NK-92 (cell line): ENCODE data around the gene CDC42BPA.
"Not testable (repeated sequence)": the region's sequence is repeated elsewhere in the genome, so short reads cannot be mapped to it uniquely, and the experiment has no call there.

ENCODE experiments used
- DNase-seq: peaks from one replicate; lab custom pipeline; 2025; ENCODE audit not compliant: unreplicated experiment; lab: John Stamatoyannopoulos, UW

Gene CDC42BPA

GRCh38 chr1:227140376-227140775 lies 177.9 kb downstream of the CDC42BPA start:
- DNase-seq, result no peak

GRCh38 chr1:227136210-227136820 lies 182.0 kb downstream of the CDC42BPA start:
- DNase-seq, result no peak

GRCh38 chr1:227134686-227135314 lies 183.5 kb downstream of the CDC42BPA start:
- DNase-seq, result no peak

- DNase-seq, result not testable (repeated sequence)
Measured at GRCh38 chr1:227132695-227133094, 185.6 kb downstream of the CDC42BPA start.

DNA sequence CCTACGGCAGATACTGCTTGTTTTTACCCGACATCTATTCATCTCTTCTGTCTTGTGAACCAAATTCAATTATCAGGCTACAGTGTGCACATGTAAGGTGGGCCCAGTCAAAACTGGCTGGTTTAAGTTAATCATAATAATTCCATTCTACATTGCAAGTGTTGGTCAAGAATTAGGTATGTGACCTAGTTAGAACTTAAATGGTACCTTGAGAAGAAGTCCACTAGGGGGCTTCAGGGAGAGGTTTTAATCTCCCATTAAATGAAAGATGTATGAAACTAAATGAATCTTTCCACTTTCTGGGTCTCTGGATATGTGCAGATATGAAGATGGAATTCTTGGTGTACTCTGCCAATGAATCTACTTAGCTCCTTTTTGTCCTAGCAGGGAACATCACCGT lies 187.1 kb downstream of the CDC42BPA start:
- no peak for DNase-seq

DNA sequence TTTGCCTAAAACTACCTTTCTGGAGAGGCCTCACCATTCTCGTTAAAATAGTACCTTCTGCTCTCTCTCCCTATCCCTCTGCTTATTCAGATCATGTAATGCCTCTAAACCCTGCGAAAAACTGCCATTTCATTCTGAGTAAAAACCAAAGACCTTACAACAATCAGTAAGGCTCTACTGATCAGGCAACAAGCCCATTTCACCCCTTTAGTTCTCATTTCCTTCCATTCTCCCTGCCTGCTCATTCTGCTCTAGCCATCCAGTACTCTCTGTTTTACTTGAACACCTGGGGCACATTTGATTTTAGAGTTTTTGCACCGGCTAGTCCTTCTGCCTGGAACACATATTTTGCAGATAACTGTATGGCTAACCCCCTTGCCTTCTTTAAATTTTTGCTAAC lies 190.4 kb downstream of the CDC42BPA start:
- no peak for DNase-seq

DNA sequence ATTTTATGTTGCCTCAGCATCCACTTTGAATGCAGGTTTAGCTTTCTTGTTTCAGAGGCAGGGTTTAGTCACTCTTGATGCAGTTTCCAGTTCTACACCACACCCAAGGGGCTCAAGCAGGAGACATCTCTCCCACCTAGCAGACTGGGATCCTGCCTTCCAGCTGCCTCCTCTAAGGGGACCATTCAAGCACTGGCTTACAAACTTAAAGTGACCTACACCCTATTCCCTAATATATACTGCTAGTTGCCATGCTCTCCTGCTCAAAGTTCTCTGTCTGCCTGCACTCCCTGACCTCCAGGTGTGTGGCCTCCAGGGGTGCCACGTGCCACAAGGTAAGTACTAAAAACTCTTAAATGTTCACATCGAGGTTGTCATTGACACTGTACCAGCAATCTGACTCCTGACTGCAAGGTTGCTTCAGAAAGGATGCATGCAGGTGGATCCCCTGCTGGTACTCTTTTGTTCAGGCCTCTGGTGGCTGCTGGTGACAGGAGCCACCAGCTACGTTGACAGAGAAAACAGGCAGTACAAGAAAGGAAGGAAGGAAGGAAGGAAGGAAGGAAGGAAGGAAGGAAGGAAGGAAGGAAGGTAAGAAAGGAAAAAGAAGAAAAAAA lies 192.3 kb downstream of the CDC42BPA start:
- no peak for DNase-seq

GRCh38 chr1:227124473-227124872 lies 193.8 kb downstream of the CDC42BPA start:
- DNase-seq, result no peak

- DNase-seq, result no peak
Measured at GRCh38 chr1:227120826-227121225, 197.5 kb downstream of the CDC42BPA start.

GRCh38 chr1:227112538-227112937 lies 205.8 kb downstream of the CDC42BPA start:
- DNase-seq, result no peak

- no peak for DNase-seq
Measured at GRCh38 chr1:227111782-227112181, 206.5 kb downstream of the CDC42BPA start.

GRCh38 chr1:227105291-227105690 lies 213.0 kb downstream of the CDC42BPA start:
- not testable (repeated sequence) for DNase-seq

GRCh38 chr1:227102056-227102455 lies 216.2 kb downstream of the CDC42BPA start:
- no peak for DNase-seq

DNA sequence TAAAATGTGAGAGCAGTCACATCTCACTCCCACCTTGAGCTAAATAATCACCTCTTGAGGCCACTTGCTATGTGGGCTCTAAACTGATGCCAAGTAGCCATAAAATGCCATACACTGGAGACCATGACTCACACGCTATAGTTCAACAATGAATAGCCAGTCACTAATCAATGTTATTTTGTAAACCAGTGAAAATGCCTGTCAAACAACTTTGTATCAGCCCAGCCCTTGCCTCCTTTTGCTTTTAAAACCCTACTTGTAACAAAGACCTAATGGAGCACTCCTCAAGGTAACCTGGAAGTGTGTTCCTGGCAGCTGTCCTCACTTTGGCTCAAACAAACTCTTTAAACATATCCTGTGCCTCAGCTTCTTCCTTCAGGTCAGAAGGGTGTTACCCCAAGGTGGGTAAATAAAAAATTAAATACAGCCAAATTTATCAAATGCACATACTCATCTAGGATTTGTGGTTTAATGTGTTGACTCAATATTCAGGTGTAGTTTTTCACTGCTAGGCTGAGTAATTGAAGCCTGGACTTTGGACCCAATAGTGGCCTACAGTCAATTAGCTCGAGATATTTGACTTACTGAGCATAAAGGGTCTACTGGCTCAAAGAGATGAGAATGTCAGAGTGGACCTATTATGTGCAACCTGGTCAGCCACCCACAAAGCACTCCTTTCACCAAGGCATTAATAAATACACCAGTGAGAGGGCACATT lies 223.9 kb downstream of the CDC42BPA start:
- no peak for DNase-seq

DNA sequence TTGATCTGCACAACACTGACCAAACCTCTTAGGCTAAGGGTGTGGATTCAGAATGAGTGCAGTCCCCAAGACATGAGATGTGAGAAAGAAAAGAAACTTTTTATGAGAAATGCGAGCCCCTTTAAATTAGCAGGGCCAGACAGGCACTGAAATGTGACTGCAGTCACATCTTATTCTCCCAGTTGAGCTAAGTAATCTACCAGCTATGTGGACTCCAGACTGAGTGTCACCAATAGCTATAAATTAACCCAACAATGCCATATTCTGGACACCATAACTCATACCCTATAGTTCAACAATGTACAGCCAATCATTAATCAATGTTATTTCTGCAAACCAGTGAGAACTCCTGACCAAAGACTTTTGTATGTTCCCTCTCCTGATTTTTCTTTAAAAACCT lies 225.0 kb downstream of the CDC42BPA start:
- DNase-seq, result no peak

GRCh38 chr1:227092069-227092468 lies 226.2 kb downstream of the CDC42BPA start:
- DNase-seq, result no peak

DNA sequence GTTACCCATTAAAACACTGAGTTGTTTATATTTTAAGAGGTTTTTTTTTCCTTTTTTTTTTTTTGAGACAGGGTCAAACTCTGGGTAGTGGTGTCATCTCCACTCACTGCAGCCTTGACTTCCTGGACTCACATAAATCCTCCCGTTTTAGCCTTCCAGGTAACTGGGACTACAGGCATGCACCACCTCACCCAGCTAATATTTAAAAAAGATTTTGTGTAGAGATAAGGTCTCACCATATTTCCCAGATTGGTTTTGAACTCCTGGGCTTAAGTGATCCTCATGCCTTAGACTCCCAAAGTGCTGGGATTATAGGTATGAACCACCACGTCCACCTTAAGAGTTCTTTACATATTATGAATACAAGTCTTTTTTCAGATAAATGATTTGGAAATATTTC lies 231.7 kb downstream of the CDC42BPA start:
- DNase-seq, result no peak

- no peak for DNase-seq
Measured at GRCh38 chr1:227082999-227083746, 235.1 kb downstream of the CDC42BPA start.

- no peak for DNase-seq
Measured at GRCh38 chr1:227077783-227078182, 240.5 kb downstream of the CDC42BPA start.

DNA sequence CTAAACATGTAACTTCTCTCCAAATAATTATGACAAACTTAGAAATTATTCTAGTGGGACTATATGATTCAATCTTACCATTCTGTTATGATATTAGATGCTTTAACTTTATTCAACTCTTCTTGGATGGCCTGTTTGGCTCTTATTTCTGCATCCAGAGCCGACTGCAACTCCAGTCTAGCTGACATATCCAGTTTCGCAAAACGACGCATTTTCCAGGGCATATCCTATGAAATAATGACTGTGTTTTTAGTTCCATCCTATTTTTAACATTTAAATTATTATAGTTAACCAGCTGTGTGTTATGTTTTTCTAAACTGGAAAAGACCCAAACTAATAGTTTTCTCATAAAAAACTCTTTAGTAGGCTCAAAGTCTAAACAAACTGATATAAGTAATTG lies 244.5 kb downstream of the CDC42BPA start:
- DNase-seq, result no peak

- no peak for DNase-seq
Measured at GRCh38 chr1:227072991-227073390, 245.3 kb downstream of the CDC42BPA start.
